ENCODE data around the gene SS18L1. TPM values are rescaled to one million over a fixed set of nuclear protein-coding genes. Genes with fewer than 3 reads are reported as not detected.
A peak's percentile ranks its signal among the peaks of the same experiment; 100 is the strongest.

Gene SS18L1
- total RNA-seq, 1 experiment from 2014 or later: 34.1 TPM

GRCh38 chr20:62190639-62191411 lies 47.3 kb downstream of the SS18L1 start (continued):
- no peak for TF ChIP-seq IRF2 (CRISPR knock-in tag; IDR thresholded peaks at IDR 0.05; ENCODE audit: borderline replicate concordance, low read depth)

- no peak for TF ChIP-seq FOXP4 (CRISPR knock-in tag; IDR thresholded peaks at IDR 0.05)
- no peak for TF ChIP-seq CREB1 (CRISPR knock-in tag; IDR thresholded peaks at IDR 0.05)
- no peak for TF ChIP-seq ZNF396 (CRISPR knock-in tag; IDR thresholded peaks at IDR 0.05; ENCODE audit: borderline replicate concordance)
- TF ChIP-seq IRF1 (CRISPR knock-in tag; IDR thresholded peaks at IDR 0.05): no peak
- TF ChIP-seq MLX (CRISPR knock-in tag; IDR thresholded peaks at IDR 0.05): no peak
- TF ChIP-seq ZNF138 (CRISPR knock-in tag; conservative IDR thresholded peaks at IDR 0.05): no peak
- TF ChIP-seq E2F5 (CRISPR knock-in tag; IDR thresholded peaks at IDR 0.05): no peak
- no peak for TF ChIP-seq TEAD1 (CRISPR knock-in tag; IDR thresholded peaks at IDR 0.05)
- no peak for TF ChIP-seq ZNF423 (CRISPR knock-in tag; IDR thresholded peaks at IDR 0.05)
- H3K4me3 Mint-ChIP-seq: no peak overlapping the region
- ChIA-PET POLR2A (no interaction called here), CTCF (no interaction called here)
- DNase-seq (ENCODE audit: low spot score) (no peak), ATAC-seq (no peak)
- H3K27me3 Mint-ChIP-seq (ENCODE audit: low read depth): no peaks in the 10 kb centered on the region
- no peaks in the 10 kb centered on the region for H3K4me1 Mint-ChIP-seq
- H3K9me3 Mint-ChIP-seq: no peaks in the 10 kb centered on the region
- no peak overlapping the region for H3K27ac Mint-ChIP-seq
- peaks cover 4% of the 10 kb centered on the region; the same call in 1 of the 2 replicates for H3K36me3 Mint-ChIP-seq
Observed at GRCh38 chr20:62191781-62192559, 48.4 kb downstream of the SS18L1 start.

- CTCF ChIA-PET: no interaction called here
- POLR2A ChIA-PET: no interaction called here
- H3K36me3 Mint-ChIP-seq: peaks cover 4% of the 10 kb centered on the region; the same call in 1 of the 2 replicates
- H3K4me3 Mint-ChIP-seq: no peak overlapping the region
- 0 out of 2 replicates have a peak overlapping the region, but pooled peaks have one; percentile 42 for H3K27ac Mint-ChIP-seq
- H3K9me3 Mint-ChIP-seq: no peaks in the 10 kb centered on the region
- H3K4me1 Mint-ChIP-seq: no peaks in the 10 kb centered on the region
- ATAC-seq: no peak
- no peak for DNase-seq (ENCODE audit: low spot score)
- TF ChIP-seq RELA (CRISPR knock-in tag; IDR thresholded peaks at IDR 0.05; ENCODE audit: borderline replicate concordance) (no peak), USF1 (CRISPR knock-in tag; IDR thresholded peaks at IDR 0.05) (no peak), ZNF232 (CRISPR knock-in tag; IDR thresholded peaks at IDR 0.05) (no peak), ATF3 (CRISPR knock-in tag; conservative IDR thresholded peaks at IDR 0.05) (no peak), SMAD3 (CRISPR knock-in tag; IDR thresholded peaks at IDR 0.05; ENCODE audit: borderline replicate concordance) (no peak)
- no peaks in the 10 kb centered on the region for H3K27me3 Mint-ChIP-seq (ENCODE audit: low read depth)
Observed at GRCh38 chr20:62192635-62193034, 49.1 kb downstream of the SS18L1 start.

Data from WTC11 (cell line).